ENCODE measurements around the gene MYOZ3. TPM values are rescaled to one million over a fixed set of nuclear protein-coding genes. Genes with fewer than 3 reads are reported as not detected.

MYOZ3 gene
- total RNA-seq, 1 donor from 2014 or later = 2.2 TPM

GRCh38 chr5:150627731-150628545 is 33.1 kb upstream of the MYOZ3 start:
- no peak for DNase-seq (ENCODE audit: low spot score)

DNA sequence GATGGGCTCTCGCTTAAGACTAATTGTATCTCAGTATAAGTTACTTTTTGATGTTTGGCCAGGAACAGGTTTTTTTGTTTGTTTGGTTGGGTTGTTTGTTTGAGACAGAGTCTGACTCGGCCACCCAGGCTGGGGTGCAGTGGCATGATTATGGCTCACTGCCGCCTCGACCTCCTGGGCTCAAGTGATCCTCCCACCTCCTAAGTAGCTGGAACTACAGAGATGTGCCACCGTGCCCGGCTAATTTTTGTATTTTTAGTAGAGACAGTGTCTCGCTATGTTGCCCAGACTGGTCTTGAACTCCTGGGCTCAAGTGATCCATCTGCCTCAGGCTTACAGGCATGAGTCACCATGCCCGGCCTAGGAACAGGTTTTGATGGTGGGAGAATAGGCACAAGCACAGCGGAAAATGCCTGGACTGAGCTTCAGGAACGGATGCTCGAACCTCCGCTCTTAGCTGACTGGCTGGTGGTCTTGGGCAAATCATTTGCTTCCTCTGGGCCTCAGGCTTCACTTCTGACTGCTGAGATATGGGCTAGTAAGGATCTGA is 32.0 kb upstream of the MYOZ3 start:
- DNase-seq (ENCODE audit: low spot score) = no peak

GRCh38 chr5:150630016-150630415 is 31.0 kb upstream of the MYOZ3 start:
- no peak for DNase-seq (ENCODE audit: low spot score)

- DNase-seq (ENCODE audit: low spot score) = no peak
These were observed 30.4 kb upstream of the MYOZ3 start for GRCh38 chr5:150630461-150631325.

DNA sequence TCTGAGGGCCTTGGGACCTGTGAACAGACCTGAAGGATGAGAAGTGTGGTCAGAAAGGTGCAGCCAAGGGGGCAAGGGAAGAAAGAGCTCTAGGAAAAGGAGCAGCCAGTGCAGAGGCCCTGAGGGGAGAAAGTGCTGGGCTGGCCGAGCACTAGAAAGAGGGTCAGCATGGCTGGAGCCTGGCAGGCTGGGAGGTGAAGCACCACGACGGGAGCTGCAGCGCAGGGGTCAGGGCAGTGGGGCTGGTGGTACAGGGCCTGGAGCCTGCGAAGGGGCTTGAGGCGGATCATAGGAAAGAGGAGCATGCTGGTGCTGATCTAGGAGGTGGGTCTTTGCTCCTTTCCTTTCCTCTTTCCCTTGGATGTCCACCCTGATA is 29.7 kb upstream of the MYOZ3 start:
- no peak for DNase-seq (ENCODE audit: low spot score)

DNA sequence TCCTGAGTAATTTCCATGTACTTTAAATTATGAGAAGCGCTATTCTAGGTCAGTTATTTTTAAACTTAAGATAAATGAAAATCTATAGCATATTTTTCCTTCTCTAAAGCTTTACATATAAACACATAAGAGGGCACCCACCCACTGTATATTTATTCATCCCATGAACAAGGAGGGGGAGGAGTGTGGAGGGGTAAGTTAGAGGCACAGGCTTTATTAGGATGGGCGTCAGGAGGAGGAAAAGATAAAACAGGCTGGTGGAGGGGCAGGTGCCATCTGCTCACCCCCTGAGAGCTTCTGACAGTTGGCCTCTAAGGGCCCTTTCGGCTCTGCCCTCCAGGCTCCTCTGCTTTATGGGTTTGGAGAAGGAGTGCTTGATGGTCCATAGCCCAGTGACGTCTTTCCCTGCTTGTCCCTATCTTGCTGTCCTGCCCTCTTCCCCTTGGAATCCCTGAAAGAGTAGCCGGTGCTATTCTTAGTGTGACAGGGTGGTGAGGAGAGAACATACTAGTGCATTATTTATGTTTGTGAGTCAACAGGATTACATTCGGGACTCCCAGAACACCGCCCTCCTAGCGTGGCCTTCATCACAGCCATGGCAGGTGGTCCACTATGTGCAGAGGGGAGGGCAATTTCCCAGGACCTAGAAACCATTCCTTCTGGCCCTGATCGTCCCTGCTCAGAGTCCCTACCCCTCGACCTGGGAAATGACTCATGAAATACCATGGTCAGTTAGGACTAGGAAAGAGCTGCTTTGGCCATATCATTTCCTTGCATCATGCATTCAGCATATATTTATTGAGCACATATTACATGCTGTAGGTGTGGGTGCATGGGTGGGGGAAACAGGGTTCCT is 28.5 kb upstream of the MYOZ3 start:
- no peak for DNase-seq (ENCODE audit: low spot score)

DNA sequence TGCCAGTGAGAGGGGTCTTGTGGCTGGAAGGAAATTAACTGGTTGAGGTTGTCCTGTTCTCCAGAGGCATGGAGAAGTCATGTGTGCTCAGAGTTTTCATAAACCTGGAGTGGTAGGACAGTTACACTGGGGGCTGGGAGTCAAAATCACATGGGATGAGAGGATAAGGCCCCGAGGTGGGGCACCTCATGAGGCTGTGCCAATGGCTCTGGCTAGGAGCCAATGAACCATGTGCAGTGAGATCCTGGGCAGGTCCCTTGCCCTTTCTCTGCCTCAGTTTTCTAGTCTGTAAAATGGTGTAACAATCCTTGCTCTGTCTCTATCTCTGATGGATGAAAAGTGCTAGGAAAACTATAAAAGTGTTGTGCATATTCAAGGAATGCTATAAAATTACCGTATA is 27.6 kb upstream of the MYOZ3 start:
- DNase-seq (ENCODE audit: low spot score) = no peak

- peak; percentile 70 for DNase-seq (ENCODE audit: low spot score)
These were observed 24.4 kb upstream of the MYOZ3 start for GRCh38 chr5:150636391-150637244.

DNA sequence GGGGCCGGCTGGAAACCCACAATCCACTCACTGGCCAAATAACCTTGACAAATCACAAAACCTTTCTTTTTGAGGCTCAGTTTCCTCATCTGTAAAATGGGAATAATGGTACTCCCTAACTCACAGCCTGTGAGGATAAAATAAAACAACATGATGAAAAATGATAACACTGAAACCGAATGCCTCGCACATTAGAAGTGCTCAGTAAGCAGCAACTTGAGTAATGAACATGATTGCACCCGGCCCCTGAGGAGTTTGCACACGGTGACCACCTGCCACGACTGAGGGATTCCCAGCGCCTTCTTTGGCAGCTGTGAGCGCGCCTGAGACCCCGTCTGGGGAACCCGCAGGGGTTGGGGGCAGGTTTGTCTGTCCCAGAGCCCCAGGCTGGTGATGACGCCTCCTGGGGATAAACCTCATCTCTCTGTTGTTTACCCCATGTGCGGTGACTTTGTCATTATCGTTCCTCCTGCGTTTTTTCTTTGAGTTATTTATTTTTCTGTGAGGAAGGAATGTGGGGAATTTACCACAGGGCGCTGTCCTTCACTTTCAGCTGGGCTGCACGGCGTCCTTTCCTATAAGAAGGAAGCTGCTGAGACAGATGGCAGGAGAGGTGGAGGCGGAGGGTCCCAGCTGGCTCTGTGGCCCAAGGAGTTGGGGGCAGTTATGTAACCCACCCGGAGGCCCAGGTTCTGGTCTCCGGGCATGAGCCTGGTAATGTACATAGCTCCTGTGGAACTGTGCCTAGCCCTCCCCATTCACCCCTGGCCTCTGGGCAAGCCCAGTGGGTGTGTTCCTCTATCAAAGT is 23.6 kb upstream of the MYOZ3 start:
- peak; percentile 53 for DNase-seq (ENCODE audit: low spot score)

- no peak for DNase-seq (ENCODE audit: low spot score)
These were observed 23.0 kb upstream of the MYOZ3 start for GRCh38 chr5:150638053-150638444.

DNA sequence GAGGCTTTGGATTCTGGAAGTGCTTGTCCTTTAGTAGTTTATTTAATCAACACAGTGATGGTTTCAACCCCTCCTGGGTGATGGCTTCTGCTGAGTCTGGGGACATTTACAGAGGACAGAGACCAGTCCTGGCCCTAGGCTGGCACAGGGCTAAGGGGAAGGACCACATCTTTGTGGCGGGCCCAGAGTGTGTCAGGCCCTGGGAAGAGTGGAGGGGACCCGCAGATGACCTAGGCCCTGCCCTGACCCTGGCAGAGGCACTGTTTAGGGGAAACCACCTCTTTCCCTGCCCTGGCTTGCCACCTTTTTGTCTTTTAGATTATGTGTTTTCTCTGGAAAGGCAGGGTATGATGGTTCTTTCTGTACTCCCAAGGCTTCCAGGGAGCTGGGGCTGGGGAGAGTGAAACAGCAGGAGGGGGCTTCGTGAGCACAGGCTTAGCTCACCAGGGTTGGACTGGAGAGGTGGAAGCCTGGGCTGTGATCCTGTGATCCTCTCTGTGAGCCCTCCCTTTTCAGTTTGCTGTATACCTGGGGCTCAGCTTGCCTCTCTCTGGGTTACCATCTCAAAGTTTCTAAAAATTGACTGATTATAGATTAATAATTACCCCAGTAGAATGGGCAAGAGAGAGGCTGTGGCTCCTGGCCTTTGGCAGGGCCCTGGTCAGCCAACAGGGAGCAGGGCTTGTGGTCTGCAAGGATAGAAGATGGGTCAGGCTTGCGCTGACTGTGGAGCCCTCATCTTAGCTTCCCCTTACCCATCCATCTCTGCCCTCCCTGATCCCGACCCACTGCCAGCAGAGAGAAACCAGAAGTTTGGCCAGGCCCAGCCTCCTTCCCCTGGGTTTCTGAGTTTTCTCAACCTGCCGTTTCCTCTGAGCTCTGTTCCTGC is 22.3 kb upstream of the MYOZ3 start:
- no peak for DNase-seq (ENCODE audit: low spot score)

DNA sequence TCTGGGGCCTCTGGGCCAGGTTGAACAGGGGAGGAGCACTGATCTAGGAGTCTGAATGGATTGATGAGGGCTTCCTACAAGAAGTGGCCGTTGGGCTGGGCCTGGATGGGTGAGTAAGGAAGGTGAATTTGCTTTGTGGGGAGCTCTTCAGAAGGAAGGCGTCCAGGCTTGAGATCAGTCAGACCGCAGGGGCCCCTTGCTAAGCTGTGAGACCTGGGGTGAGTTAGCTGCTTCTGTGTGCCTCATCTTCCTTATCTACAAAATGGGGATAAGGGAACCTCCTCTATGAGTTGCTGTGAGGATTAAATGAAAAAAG is 21.7 kb upstream of the MYOZ3 start:
- DNase-seq (ENCODE audit: low spot score) = no peak

GRCh38 chr5:150639751-150640150 is 21.3 kb upstream of the MYOZ3 start:
- DNase-seq (ENCODE audit: low spot score) = no peak

DNA sequence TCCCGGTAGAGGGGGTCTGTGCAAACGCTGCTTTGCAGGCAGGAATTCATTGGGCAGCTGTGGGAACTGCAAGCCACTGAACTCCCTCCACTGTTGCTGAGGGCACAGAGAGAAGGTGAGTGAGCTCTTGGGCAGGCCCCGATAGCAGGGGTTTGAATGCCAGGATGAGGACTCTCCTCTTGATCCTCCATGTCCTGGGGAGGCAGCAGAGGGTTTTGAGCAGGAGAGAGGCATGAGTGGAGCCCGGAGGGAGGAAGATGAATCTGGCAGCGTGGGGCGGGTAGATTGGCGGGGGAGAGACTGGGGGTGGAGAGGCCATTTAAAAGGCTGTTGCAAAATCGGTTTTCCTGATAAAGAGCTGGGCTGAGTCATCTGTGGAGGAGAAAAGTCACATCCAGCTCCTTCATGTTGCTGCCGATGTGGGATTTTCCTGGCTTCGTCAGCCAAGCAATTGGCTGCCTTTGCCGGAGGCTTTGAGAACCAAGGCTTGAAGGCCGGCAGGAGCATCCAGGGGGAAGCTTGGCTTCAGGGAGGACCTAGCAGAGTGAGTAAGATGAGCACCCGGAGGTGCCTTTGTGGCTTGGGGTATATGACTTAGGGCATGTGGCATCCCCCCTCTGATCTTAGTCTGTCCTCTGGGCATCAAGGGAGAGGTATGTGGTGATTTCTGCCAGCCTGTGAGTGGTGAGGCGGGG is 20.6 kb upstream of the MYOZ3 start, which contains the start of gene SYNPO:
TSS of gene SYNPO (plus strand) at position 350 of the 695 bp plus-strand sequence. CDS start 7,616 bp downstream, outside the sequence.
- DNase-seq (ENCODE audit: low spot score) = peak; percentile 66

DNA sequence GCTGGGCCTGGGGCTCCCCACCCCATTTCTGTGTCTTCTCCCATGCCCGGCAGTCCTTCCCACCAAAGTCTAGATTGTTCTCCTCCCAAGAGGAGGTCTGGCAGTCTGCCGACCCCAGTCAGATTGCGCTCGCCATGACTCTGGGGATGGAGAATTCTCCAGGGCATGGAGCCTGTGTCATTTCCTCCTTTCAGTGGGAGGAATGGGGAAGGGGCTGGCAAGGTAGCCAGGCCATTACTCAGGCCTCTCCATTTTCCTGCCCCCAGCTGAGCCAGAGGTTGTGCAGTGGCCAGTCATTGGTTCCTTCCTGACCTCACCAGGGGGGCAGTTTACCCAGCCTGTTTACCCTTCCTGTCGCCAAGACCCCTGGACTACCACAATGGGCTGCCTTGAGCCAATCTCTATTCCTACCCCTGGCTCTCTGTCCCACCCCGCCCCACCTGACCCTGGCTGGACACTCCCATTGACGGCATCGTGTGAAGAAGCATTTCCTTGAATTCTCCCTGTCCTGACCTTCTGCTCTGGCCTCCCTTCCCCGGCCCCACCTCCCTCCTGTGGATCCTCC is 20.0 kb upstream of the MYOZ3 start:
- peak; percentile 39 for DNase-seq (ENCODE audit: low spot score)

GRCh38 chr5:150641824-150642566 is 19.1 kb upstream of the MYOZ3 start:
- no peak for DNase-seq (ENCODE audit: low spot score)

GRCh38 chr5:150642567-150642927 is 18.5 kb upstream of the MYOZ3 start:
- DNase-seq (ENCODE audit: low spot score) = peak; percentile 87

Measured in mucosa of gallbladder (tissue), 1 donor.